Mucosa of rectum (tissue), 2 donors: ENCODE results near the gene PDZRN4.
"Not testable (repeated sequence)": the region's sequence is repeated elsewhere in the genome, so short reads cannot be mapped to it uniquely, and the experiment has no call there.

Source experiments
- H3K27ac ChIP-seq, 2 donors: one replicate each; pipeline ENCODE4 v1.7.0; 2013; ENCODE audit warnings: inconsistent platforms in 2 of 2, low read depth in 2 of 2, low read length in 2 of 2
- H3K27me3 ChIP-seq, 2 donors: one replicate each; pipeline ENCODE4 v1.7.0; 2013; ENCODE audit warnings: low read length in 2 of 2; ENCODE audit not compliant: control insufficient read depth in 2 of 2, insufficient read depth in 2 of 2
- H3K36me3 ChIP-seq, 2 donors: one replicate each; pipeline ENCODE4 v1.7.0; 2013; ENCODE audit warnings: low read length in 2 of 2; ENCODE audit not compliant: control insufficient read depth in 2 of 2, insufficient read depth in 2 of 2
- H3K4me1 ChIP-seq, 2 donors: one replicate each; pipeline ENCODE4 v1.7.0; 2013; ENCODE audit warnings: low read length in 2 of 2, mild to moderate bottlenecking in 1 of 2; ENCODE audit not compliant: control insufficient read depth in 2 of 2, insufficient read depth in 2 of 2
- H3K4me3 ChIP-seq, 2 donors: one replicate each; pipeline ENCODE4 v1.7.0; 2013; ENCODE audit warnings: low read length in 2 of 2
- H3K9ac ChIP-seq, 2 donors: one replicate each; pipeline ENCODE4 v1.7.0; 2013; ENCODE audit warnings: low read length in 2 of 2, low read depth in 1 of 2, mild to moderate bottlenecking in 1 of 2
- H3K9me3 ChIP-seq, 2 donors: one replicate each; pipeline ENCODE4 v1.7.0; 2013; ENCODE audit warnings: low read length in 2 of 2; ENCODE audit not compliant: control insufficient read depth in 2 of 2
- donor health status: healthy.
- donor health status: Normal muscosa, but diverticular disease.

Gene PDZRN4

DNA sequence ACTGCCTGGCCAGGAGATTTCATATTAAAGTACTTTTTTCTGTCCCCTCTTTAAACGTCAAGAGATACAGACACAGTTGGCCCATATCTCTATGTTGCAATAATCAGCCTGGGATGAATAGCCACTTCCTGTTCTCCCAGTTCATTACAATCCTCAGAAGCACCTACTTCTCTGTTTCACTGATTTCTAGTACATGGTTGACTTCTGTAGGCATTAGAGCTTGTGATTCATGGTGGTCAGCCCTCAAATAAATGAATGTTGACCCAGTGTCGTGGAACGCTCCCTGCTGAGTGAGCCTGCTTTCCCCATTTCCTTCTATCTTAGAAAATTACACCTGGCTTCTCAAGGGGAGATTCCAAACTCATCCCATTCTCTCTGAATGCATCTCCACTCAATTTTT is 416.7 kb downstream of the PDZRN4 start:
- H3K9me3 ChIP-seq = no peaks in the 10 kb centered on the region
- no peaks in the 10 kb centered on the region for H3K36me3 ChIP-seq
- H3K4me1 ChIP-seq = no peaks in the 10 kb centered on the region
- no peak overlapping the region for H3K9ac ChIP-seq
- H3K27ac ChIP-seq = no peak overlapping the region
- H3K4me3 ChIP-seq = no peak overlapping the region
- no peaks in the 10 kb centered on the region for H3K27me3 ChIP-seq

DNA sequence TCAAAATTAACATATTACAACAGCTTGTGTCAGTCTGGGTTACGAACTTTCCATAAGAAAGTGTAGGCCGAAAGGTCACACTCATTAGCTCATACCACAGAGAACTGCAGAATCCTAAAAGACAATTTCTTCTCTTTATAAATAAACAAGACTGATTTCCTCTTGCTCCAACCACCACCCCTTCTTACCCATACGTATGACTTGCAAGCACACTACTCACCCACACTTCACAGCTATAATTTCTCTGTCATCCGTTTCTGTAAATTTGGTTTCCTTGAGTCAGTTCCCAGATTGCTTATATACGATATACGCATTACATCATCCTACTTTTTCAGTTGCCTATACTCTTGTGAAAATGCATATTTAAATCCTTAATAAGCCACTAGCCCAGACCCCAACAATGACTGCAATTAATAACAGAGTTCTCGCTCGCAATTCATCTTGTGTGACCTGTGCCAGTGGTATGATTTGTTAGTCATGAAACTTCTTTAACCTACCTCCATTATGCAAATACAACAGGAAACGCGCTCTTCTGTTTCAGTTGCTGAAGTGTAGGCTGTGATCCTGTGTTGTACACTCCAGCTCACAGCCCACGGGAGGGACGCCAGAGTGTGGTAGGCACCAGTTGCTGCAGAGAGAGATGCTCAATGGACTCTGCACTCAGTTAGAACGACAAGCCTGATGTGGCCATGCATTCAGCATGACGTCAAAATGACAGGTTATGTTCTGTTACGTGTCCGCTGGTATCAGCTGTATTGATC is 417.6 kb downstream of the PDZRN4 start:
- H3K9me3 ChIP-seq = no peaks in the 10 kb centered on the region
- H3K4me3 ChIP-seq = no peak overlapping the region
- no peak overlapping the region for H3K9ac ChIP-seq
- no peaks in the 10 kb centered on the region for H3K27me3 ChIP-seq
- H3K27ac ChIP-seq = no peak overlapping the region
- no peaks in the 10 kb centered on the region for H3K4me1 ChIP-seq
- no peaks in the 10 kb centered on the region for H3K36me3 ChIP-seq

DNA sequence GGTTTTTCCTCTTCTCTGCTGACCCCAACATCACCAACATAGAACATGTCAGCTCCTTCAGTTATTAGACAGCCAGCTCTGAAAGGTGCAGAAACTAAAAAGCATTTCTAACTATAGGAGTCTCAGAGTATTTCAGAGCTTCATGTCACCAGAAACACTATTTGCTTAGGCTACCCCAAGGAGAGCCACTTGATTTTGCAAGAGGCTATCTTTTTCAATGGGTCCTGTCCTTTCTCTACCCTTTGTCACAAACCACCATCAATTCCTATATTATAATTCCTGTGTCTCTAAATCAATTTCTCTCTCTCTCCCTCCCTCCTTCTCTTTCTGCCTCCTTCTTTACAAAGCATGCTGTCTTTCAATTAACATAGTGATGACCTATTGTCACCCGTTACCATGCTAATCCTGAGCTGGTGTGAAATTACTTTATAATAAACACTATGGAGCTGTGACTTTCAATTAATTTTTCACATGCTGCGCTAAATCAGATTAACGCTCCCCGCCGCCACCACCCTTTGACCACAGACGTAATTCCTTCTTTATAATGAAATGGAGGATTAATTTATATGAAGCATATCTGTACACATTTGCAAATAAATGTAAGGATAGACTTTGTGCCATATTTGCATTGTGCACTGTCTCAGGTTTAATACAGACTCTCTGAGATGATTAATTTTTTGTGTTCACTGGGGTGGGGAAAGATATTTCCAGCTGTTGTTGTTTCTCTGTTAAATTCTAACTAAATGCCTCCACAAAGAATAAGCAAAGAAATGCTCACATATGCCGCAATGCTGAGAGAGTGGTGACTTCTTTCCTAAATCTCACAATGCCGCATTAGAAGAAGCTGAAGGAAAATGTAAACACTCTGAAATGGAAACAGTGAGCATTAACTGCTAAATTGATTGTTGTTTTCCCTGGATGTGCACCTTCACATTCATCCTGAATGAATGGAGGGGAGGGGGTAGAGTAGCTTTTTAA is 418.6 kb downstream of the PDZRN4 start:
- Histone ChIP-seq H3K4me1 (no peaks in the 10 kb centered on the region), H3K9ac (no peak overlapping the region), H3K27me3 (no peaks in the 10 kb centered on the region), H3K9me3 (no peaks in the 10 kb centered on the region), H3K27ac (no peak overlapping the region), H3K36me3 (no peaks in the 10 kb centered on the region), H3K4me3 (no peak overlapping the region)

DNA sequence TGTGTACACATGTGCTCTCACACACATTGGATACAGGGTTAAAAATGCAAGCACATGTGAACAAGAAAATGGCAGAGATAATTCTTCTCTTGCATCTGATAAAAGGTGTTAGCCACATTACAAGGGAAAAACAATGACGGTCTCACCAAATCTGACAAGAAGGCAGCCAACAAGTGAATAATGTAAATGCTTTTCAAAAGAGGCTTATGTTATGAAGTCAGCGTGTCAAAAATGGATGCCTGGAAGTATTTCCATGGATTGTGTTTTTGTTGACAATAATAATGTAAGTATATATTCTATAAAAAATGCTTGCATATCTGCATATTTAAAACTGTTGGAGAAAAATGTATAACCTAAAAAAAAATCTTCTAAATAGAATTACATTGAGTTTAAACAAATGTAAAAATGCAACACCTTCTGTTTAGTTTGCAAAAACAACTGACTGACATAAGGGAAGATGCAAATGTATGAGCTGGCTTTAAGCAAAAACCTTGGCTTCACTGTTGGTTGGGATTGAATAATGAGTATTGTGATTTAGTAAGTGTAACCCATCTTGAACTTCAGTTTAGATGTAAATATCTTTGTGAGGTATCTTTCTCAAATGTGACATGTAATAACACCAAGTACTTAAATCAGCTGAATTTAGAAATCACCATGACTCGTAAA is 424.9 kb downstream of the PDZRN4 start:
- no peaks in the 10 kb centered on the region for H3K9me3 ChIP-seq
- no peaks in the 10 kb centered on the region for H3K27me3 ChIP-seq
- no peak overlapping the region for H3K4me3 ChIP-seq
- no peak overlapping the region for H3K27ac ChIP-seq
- no peaks in the 10 kb centered on the region for H3K4me1 ChIP-seq
- no peak overlapping the region for H3K9ac ChIP-seq
- H3K36me3 ChIP-seq = no peaks in the 10 kb centered on the region

DNA sequence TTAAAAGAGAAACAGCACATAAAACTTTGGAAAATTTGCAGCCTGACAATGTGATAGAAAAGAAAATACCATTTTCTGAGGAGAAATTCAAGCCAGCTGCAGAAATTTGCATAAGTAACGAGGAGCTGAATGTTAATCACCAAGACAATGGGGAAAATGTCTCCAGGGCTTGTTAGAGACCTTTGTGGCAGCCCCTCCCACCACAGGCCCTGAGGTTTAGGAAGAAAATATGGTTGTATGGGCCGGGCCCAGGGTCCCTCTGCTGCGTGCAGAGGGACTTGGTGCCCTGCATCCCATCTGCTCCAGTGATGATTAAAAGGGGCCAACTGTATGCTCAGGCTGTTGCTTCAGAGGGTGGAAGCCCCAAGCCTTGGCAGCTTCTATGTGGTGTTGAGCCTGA is 427.1 kb downstream of the PDZRN4 start:
- H3K27me3 ChIP-seq, H3K27ac ChIP-seq, H3K4me3 ChIP-seq, H3K4me1 ChIP-seq, H3K9ac ChIP-seq, H3K9me3 ChIP-seq, H3K36me3 ChIP-seq: not testable (repeated sequence)

DNA sequence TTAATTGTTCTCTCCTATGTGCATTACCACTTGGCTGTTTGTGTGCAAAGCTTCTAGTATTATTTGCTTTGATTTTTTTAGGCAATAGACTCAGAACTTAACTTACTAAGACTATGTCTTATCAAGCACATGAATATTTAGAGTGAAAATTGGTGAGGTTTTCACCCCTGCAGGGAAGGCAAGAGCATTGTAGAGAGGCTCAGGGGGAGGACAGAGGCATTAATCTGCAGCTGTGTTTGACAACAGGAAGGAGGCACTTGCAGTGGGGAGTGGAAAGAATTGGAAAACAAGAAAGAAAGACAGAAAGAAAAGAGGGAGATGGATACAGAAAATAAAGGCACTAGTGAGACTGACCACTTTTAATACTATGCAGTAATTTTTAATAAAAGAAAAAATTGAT is 431.6 kb downstream of the PDZRN4 start:
- H3K36me3 ChIP-seq = no peaks in the 10 kb centered on the region
- no peaks in the 10 kb centered on the region for H3K9me3 ChIP-seq
- H3K27ac ChIP-seq = no peak overlapping the region
- no peak overlapping the region for H3K4me3 ChIP-seq
- H3K27me3 ChIP-seq = no peaks in the 10 kb centered on the region
- H3K4me1 ChIP-seq = no peaks in the 10 kb centered on the region
- no peak overlapping the region for H3K9ac ChIP-seq

DNA sequence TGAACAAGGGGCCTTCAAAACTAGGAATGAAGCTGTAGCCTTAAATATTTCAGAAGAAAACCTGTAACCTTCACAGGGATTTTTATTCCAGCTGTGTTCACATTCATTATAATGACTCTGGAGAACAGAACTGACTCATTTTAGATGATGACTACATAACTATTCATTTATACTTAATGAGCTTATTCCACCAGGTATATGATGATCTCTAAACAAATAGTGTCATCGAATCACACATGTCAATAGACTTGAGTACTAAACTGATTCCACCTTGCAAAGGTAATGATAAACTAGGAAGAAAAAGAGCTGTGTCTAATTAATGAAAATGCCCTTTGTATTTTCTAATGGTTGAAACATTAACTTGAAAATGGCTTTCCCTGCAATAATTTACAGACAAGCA is 433.2 kb downstream of the PDZRN4 start:
- Histone ChIP-seq H3K27me3 (no peaks in the 10 kb centered on the region), H3K4me1 (no peaks in the 10 kb centered on the region), H3K9ac (no peak overlapping the region), H3K36me3 (no peaks in the 10 kb centered on the region), H3K27ac (no peak overlapping the region), H3K4me3 (no peak overlapping the region), H3K9me3 (no peaks in the 10 kb centered on the region)
